ENCODE results near the gene CXorf58.

Gene CXorf58

GRCh38 chrX:23898412-23898959 is 9.3 kb upstream of the CXorf58 start:
- TF ChIP-seq, protein P1, sequence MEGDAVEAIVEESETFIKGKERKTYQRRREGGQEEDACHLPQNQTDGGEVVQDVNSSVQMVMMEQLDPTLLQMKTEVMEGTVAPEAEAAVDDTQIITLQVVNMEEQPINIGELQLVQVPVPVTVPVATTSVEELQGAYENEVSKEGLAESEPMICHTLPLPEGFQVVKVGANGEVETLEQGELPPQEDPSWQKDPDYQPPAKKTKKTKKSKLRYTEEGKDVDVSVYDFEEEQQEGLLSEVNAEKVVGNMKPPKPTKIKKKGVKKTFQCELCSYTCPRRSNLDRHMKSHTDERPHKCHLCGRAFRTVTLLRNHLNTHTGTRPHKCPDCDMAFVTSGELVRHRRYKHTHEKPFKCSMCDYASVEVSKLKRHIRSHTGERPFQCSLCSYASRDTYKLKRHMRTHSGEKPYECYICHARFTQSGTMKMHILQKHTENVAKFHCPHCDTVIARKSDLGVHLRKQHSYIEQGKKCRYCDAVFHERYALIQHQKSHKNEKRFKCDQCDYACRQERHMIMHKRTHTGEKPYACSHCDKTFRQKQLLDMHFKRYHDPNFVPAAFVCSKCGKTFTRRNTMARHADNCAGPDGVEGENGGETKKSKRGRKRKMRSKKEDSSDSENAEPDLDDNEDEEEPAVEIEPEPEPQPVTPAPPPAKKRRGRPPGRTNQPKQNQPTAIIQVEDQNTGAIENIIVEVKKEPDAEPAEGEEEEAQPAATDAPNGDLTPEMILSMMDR (IDR thresholded peaks at IDR 0.05; ENCODE audit: insufficient read depth, low read length, missing control alignments) = no peak
- no peak overlapping the region for H3K4me3 ChIP-seq (ENCODE audit: low read depth, low read length)
- CTCF ChIA-PET = interaction anchor here (1.0 to 1.2 kb wide), 3 partner anchors 116 to 145 kb away, joined by 3 to 4 read pairs (median 4); no protein-coding TSS in a partner anchor
- no peak for DNase-seq (ENCODE audit: low read depth, low spot score)
- POLR2A ChIA-PET = no interaction called here

DNA sequence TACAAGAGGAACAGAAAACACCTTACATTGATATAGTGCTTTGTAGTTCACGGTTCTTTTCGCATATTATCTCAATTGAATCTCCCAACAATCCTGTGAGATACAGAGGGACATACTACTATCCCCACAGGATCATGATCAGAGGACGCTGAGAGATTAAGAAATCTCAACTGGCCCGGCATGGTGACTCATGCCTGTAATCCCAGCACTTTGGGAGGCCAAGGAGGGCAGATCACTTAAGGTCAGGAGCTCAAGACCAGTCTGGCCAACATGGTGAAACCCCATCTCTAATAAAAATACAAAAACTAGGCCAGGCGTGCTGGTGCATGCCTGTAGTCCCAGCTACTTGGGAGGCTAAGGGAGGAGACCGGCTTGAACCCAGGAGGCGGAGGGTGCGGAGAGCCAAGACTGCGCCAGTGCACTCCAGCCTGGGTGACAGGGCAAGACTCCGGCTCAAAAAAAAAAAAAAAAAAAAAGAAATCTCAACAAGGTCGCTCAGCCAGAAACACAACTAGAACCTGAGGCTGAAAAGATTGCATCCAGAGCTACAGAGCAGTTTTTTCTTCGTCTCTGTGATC is 7.5 kb upstream of the CXorf58 start:
- ChIA-PET POLR2A (interaction anchor here (1.1 to 2.4 kb wide), 3 partner anchors 114 to 158 kb away, joined by 6 to 33 read pairs (median 9); partner anchors contain the start of genes ACOT9 and SAT1), CTCF (interaction anchor here (2.0 to 6.0 kb wide), 10 partner anchors 118 to 205 kb away, joined by 8 to 189 read pairs (median 28); partner anchors contain the start of genes ACOT9, EIF2S3 and SAT1)
- DNase-seq (ENCODE audit: low read depth, low spot score) = no peak
- TF ChIP-seq, protein P1 (IDR thresholded peaks at IDR 0.05; ENCODE audit: insufficient read depth, low read length, missing control alignments) = no peak
- no peak overlapping the region for H3K4me3 ChIP-seq (ENCODE audit: low read depth, low read length)

GRCh38 chrX:23901060-23901459 is 6.7 kb upstream of the CXorf58 start:
- DNase-seq (ENCODE audit: low read depth, low spot score) = no peak
- H3K4me3 ChIP-seq (ENCODE audit: low read depth, low read length) = no peak overlapping the region
- POLR2A ChIA-PET = interaction anchor here (1.1 to 2.4 kb wide), 4 partner anchors 115 to 158 kb away, joined by 5 to 33 read pairs (median 8); partner anchors contain the start of genes ACOT9 and SAT1
- TF ChIP-seq, protein P1 (IDR thresholded peaks at IDR 0.05; ENCODE audit: insufficient read depth, low read length, missing control alignments) = no peak
- CTCF ChIA-PET = interaction anchor here (0.7 to 6.0 kb wide), 25 partner anchors 10 to 216 kb away, joined by 3 to 189 read pairs (median 13); partner anchors contain the start of genes ACOT9, EIF2S3 and SAT1

- TF ChIP-seq, protein P1 (IDR thresholded peaks at IDR 0.05; ENCODE audit: insufficient read depth, low read length, missing control alignments) = peak; percentile 45
- no peak for DNase-seq (ENCODE audit: low read depth, low spot score)
- ChIA-PET CTCF (interaction anchor here (0.6 to 6.0 kb wide), 36 partner anchors 9 to 1917 kb away, joined by 3 to 189 read pairs (median 7); partner anchors contain the start of genes ACOT9, EIF2S3 and SAT1), POLR2A (interaction anchor here (0.8 to 2.4 kb wide), 5 partner anchors 117 to 220 kb away, joined by 3 to 33 read pairs (median 5); partner anchors contain the start of genes ACOT9 and SAT1)
- no peak overlapping the region for H3K4me3 ChIP-seq (ENCODE audit: low read depth, low read length)
Observed at GRCh38 chrX:23901805-23902204, 6.0 kb upstream of the CXorf58 start.

- no peak overlapping the region; the same call in 1 of the 2 replicates for H3K4me3 ChIP-seq (ENCODE audit: low read depth, low read length)
- CTCF ChIA-PET = interaction anchor here (1.0 to 6.0 kb wide), 33 partner anchors 9 to 1917 kb away, joined by 3 to 189 read pairs (median 7); partner anchors contain the start of genes ACOT9, EIF2S3 and SAT1
- POLR2A ChIA-PET = interaction anchor here (0.9 to 2.4 kb wide), 3 partner anchors 119 to 221 kb away, joined by 3 to 33 read pairs (median 9); partner anchors contain the start of genes ACOT9 and SAT1
- DNase-seq (ENCODE audit: low read depth, low spot score) = no peak
- TF ChIP-seq, protein P1 (IDR thresholded peaks at IDR 0.05; ENCODE audit: insufficient read depth, low read length, missing control alignments) = peak; percentile 4
Observed at GRCh38 chrX:23902419-23902818, 5.4 kb upstream of the CXorf58 start.

- ChIA-PET POLR2A (no interaction called here), CTCF (interaction anchor here (1.1 to 6.0 kb wide), 9 partner anchors 122 to 217 kb away, joined by 3 to 189 read pairs (median 21); partner anchors contain the start of genes EIF2S3 and SAT1)
- no peak for DNase-seq (ENCODE audit: low read depth, low spot score)
- TF ChIP-seq, protein P1 (IDR thresholded peaks at IDR 0.05; ENCODE audit: insufficient read depth, low read length, missing control alignments) = no peak
- no peak overlapping the region for H3K4me3 ChIP-seq (ENCODE audit: low read depth, low read length)
Observed at GRCh38 chrX:23904096-23904495, 3.7 kb upstream of the CXorf58 start.

Data from AG04449 (cell line).